Calu3 (cell line): Measurements from ENCODE around the gene KIZ. TPM values are rescaled to one million over a fixed set of nuclear protein-coding genes. Genes with fewer than 3 reads are reported as not detected.

Experiments
- BruUV-seq: library from RNA; stranded (reverse); fragments of 400-500 nt; replicated peaks from 2 replicates; lab custom pipeline; 2021; lab: Mats Ljungman, UMichigan
- CTCF ChIA-PET: fragments of 300-600 bp; sonication (Branson Sonifier 250); formaldehyde crosslinking; loops from one replicate; lab custom pipeline; 2022; ENCODE audit warnings: antibody characterized with exemption; lab: Charles Lee
- DNase-seq: peaks from one replicate; pipeline ENCODE4 v3.0.0; 2022
- H3K27ac Mint-ChIP-seq: one replicate; pipeline ENCODE4 v1.8.0; 2022; ENCODE audit warnings: mixed read lengths; ENCODE audit not compliant: unreplicated experiment
- H3K27me3 Mint-ChIP-seq: one replicate; pipeline ENCODE4 v1.8.0; 2022; ENCODE audit warnings: mixed read lengths; ENCODE audit not compliant: unreplicated experiment
- H3K36me3 Mint-ChIP-seq: one replicate; pipeline ENCODE4 v1.8.0; 2022; ENCODE audit warnings: mild to moderate bottlenecking, moderate library complexity, mixed read lengths; ENCODE audit not compliant: insufficient read depth, unreplicated experiment
- H3K4me1 Mint-ChIP-seq: one replicate; pipeline ENCODE4 v1.8.0; 2022; ENCODE audit warnings: mild to moderate bottlenecking, low read depth, mixed read lengths; ENCODE audit not compliant: unreplicated experiment
- H3K4me3 Mint-ChIP-seq: one replicate; pipeline ENCODE4 v1.8.0; 2022; ENCODE audit warnings: mild to moderate bottlenecking, low read depth, moderate library complexity, mixed read lengths; ENCODE audit not compliant: unreplicated experiment
- H3K9me3 Mint-ChIP-seq: one replicate; pipeline ENCODE4 v1.8.0; 2022; ENCODE audit warnings: low read depth, mixed read lengths; ENCODE audit not compliant: unreplicated experiment
- CTCF ChIP-seq: fragments of 200-600 bp; IDR thresholded peaks from one replicate; pipeline ENCODE4 v1.8.0; 2022; ENCODE audit warnings: antibody characterized with exemption; ENCODE audit not compliant: unreplicated experiment
- intact Hi-C: fragments of 100-400 bp; cut with micrococcal nuclease; formaldehyde crosslinking; loops from one replicate; pipeline ENCODE4 v1.10.0; 2022; ENCODE audit not compliant: unreplicated experiment
- total RNA-seq: library from RNA; stranded (reverse); gene quantifications from 2 replicates; pipeline ENCODE4 v1.2.3, GENCODE V29; 2022

KIZ gene
- total RNA-seq, 1 experiment from 2014 or later = 3.3 TPM

GRCh38 chr20:21258411-21258810, 132.5 kb downstream of the KIZ start:
- Mint-ChIP-seq H3K9me3 (no peaks in the 10 kb centered on the region), H3K27ac (no peak overlapping the region), H3K4me1 (no peaks in the 10 kb centered on the region), H3K27me3 (no peaks in the 10 kb centered on the region), H3K4me3 (no peak overlapping the region), H3K36me3 (no peaks in the 10 kb centered on the region)
- BruUV-seq = no TSS peak
- TF ChIP-seq CTCF = no peak
- CTCF ChIA-PET = no interaction called here
- intact Hi-C loops = no loop called here
- DNase-seq = no peak

GRCh38 chr20:21259346-21259745, 133.5 kb downstream of the KIZ start:
- no peak for DNase-seq

GRCh38 chr20:21262812-21263211, 136.9 kb downstream of the KIZ start:
- no peak overlapping the region for H3K4me3 Mint-ChIP-seq
- DNase-seq = no peak
- H3K27ac Mint-ChIP-seq = no peak overlapping the region
- BruUV-seq = no TSS peak
- intact Hi-C loops = no loop called here
- no peaks in the 10 kb centered on the region for H3K27me3 Mint-ChIP-seq
- no peak for TF ChIP-seq CTCF
- CTCF ChIA-PET = no interaction called here
- H3K36me3 Mint-ChIP-seq = no peaks in the 10 kb centered on the region
- no peaks in the 10 kb centered on the region for H3K4me1 Mint-ChIP-seq
- no peaks in the 10 kb centered on the region for H3K9me3 Mint-ChIP-seq

More at GRCh38 chr20:21259346-21259745, 133.5 kb downstream of the KIZ start:
- H3K4me3 Mint-ChIP-seq = no peak overlapping the region
- H3K27me3 Mint-ChIP-seq = no peaks in the 10 kb centered on the region
- TF ChIP-seq CTCF = no peak
- intact Hi-C loops = no loop called here
- BruUV-seq = no TSS peak
- H3K4me1 Mint-ChIP-seq = no peaks in the 10 kb centered on the region
- CTCF ChIA-PET = no interaction called here
- H3K9me3 Mint-ChIP-seq = no peaks in the 10 kb centered on the region
- H3K36me3 Mint-ChIP-seq = no peaks in the 10 kb centered on the region
- no peak overlapping the region for H3K27ac Mint-ChIP-seq

GRCh38 chr20:21265261-21266190, 139.6 kb downstream of the KIZ start:
- no peak for TF ChIP-seq CTCF
- no TSS peak for BruUV-seq
- CTCF ChIA-PET = no interaction called here
- Mint-ChIP-seq H3K27me3 (no peaks in the 10 kb centered on the region), H3K27ac (no peak overlapping the region), H3K9me3 (no peaks in the 10 kb centered on the region), H3K36me3 (no peaks in the 10 kb centered on the region), H3K4me1 (no peaks in the 10 kb centered on the region), H3K4me3 (no peak overlapping the region)
- intact Hi-C loops = no loop called here
- DNase-seq = no peak
